ENCODE data around the gene OPN3. TPM values are rescaled to one million over a fixed set of nuclear protein-coding genes. Genes with fewer than 3 reads are reported as not detected.

OPN3 gene
- total and polyA plus RNA-seq, 9 of the 15 experiments (the other 6 are each of a cell fraction or from before 2014, with no cell fraction given) = 4.2 to 34.6 (median 17.0) TPM

GRCh38 chr1:241574154-241574553 is 66.0 kb downstream of the OPN3 start:
- Histone ChIP-seq H3K9ac (ENCODE audit: insufficient read depth in 1 of 2, low read depth in 2 of 2, low read length in 2 of 2) (no peak overlapping the region), H3K27ac (ENCODE audit: extremely low read depth, low read depth, low read length) (no peak overlapping the region), H3K9me1 (ENCODE audit: control insufficient read depth, insufficient read depth, low read length) (no peaks in the 10 kb centered on the region), H4K20me1 (replicated peaks; ENCODE audit: control insufficient read depth, insufficient read depth, low read length) (no peaks in the 10 kb centered on the region), H3K79me2 (ENCODE audit: control insufficient read depth, insufficient read depth, low read length) (no peaks in the 10 kb centered on the region), H3K36me3 (ENCODE audit: control insufficient read depth, insufficient read depth, low read length) (no peaks in the 10 kb centered on the region), H3K4me1 (replicated peaks in 1 of 2; ENCODE audit: control insufficient read depth in 2 of 2, insufficient read depth in 2 of 2, low read length in 2 of 2) (no peaks in the 10 kb centered on the region), H3K9me3 (replicated peaks; ENCODE audit: control insufficient read depth, insufficient read depth, low read depth, low read length) (no peaks in the 10 kb centered on the region), H3K27me3 (ENCODE audit: control insufficient read depth in 2 of 2, insufficient read depth in 2 of 2, low read length in 2 of 2) (no peaks in the 10 kb centered on the region; a peak in 1 of 5 replicates), H2AFZ (ENCODE audit: low read depth, low read length) (no peak overlapping the region), H3K4me2 (ENCODE audit: insufficient read depth, low read length) (no peak overlapping the region), H3K4me3 (no peak overlapping the region)
- no peak for FAIRE-seq
- intact Hi-C loops (cut with micrococcal nuclease) = no loop called here
- BruUV-seq (replicated peaks) = no TSS peak
- no peak for ATAC-seq
- no peak for DNase-seq (ENCODE audit: extremely low read depth in 1 of 4, low spot score in 3 of 4)
- ChIA-PET POLR2A (no interaction called here), CTCF (ENCODE audit: low intra/inter-chr PET ratio) (no interaction called here)
- in situ Hi-C loops (cut with MboI) = no loop called here
- TF ChIP-seq RCOR1 (IDR thresholded peaks at IDR 0.05; ENCODE audit: borderline replicate concordance in 1 of 2, low read depth in 2 of 2, low read length in 2 of 2) (no peak), FOSL1 (tag; conservative IDR thresholded peaks at IDR 0.05) (no peak), TOE1 (IDR thresholded peaks at IDR 0.05; ENCODE audit: borderline replicate concordance) (no peak), TOE1 (CRISPR knock-in tag; IDR thresholded peaks at IDR 0.05; ENCODE audit: borderline replicate concordance, low read depth) (no peak), EWSR1 (IDR thresholded peaks at IDR 0.05; ENCODE audit: borderline replicate concordance, low read depth, partially characterized antibody) (no peak), ZNF76 (CRISPR knock-in tag; IDR thresholded peaks at IDR 0.05; ENCODE audit: borderline replicate concordance) (no peak), ZNF143 (CRISPR knock-in tag; IDR thresholded peaks at IDR 0.05) (no peak), ZBED1 (IDR thresholded peaks at IDR 0.05) (no peak), ETV6 (IDR thresholded peaks at IDR 0.05; ENCODE audit: borderline replicate concordance in 1 of 2, low read depth in 2 of 2, low read length in 1 of 2) (no peak), ETV6 (CRISPR knock-in tag; IDR thresholded peaks at IDR 0.05; ENCODE audit: borderline replicate concordance) (no peak), GABPB2 (CRISPR knock-in tag; conservative IDR thresholded peaks at IDR 0.05) (no peak), ZNF347 (CRISPR knock-in tag; IDR thresholded peaks at IDR 0.05; ENCODE audit: low read depth) (no peak), NR3C1 (CRISPR knock-in tag; IDR thresholded peaks at IDR 0.05) (no peak), NFRKB (IDR thresholded peaks at IDR 0.05; ENCODE audit: low read depth) (no peak)
